GM19351 (cell line): ENCODE measurements around the gene POLN.

Experiments used
- ATAC-seq: cut with Tn5 transposase; IDR thresholded peaks from one replicate; pipeline ENCODE4 v1.9.1; 2021; ENCODE audit warnings: mild to moderate bottlenecking, moderate library complexity; ENCODE audit not compliant: unreplicated experiment

POLN gene

GRCh38 chr4:2089222-2089621 lies 152.7 kb downstream of the POLN start:
- no peak for ATAC-seq

- no peak for ATAC-seq
These were observed 154.8 kb downstream of the POLN start for GRCh38 chr4:2087170-2087569.

DNA sequence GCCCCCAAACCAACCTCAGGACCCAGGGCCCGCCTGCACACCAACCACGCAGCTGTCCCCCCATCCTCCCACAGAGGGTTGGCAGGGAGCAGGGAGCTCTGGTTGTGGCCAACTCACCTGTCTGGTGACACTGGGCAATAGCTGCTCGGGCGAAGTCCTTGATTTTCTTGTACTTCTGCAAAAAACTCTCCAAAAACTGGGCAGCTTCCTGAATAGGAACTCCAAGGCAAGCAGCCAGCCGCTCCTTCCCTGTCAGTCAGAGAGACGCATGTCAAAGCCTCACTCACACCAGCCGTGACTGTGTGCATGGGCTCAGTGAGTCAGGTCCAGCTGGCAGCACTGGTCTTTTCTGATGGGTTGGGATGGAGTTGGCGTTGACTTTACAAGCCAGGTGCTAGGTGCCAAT lies 156.4 kb downstream of the POLN start:
- ATAC-seq = no peak

DNA sequence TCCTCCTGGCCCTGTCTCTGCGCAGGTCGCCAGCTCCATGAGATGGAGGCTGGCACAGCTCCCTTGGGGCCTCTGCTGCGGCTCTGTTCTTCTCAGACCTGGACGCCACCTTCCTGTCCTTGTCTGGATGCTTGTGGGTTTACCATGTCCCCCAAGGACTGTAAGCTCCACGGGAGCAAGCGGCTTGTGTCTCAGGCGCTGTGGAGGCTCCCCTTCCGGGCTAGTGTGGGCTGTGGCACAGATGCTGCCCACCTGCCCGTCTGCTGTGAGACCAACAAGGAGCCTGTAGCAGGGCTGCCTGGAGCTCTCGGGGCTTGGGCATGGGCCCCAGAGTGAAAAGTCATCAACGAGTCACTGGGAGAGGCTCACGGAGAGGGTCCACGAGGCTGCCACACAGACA lies 157.6 kb downstream of the POLN start:
- no peak for ATAC-seq

GRCh38 chr4:2083826-2084160 lies 158.1 kb downstream of the POLN start:
- ATAC-seq = no peak

DNA sequence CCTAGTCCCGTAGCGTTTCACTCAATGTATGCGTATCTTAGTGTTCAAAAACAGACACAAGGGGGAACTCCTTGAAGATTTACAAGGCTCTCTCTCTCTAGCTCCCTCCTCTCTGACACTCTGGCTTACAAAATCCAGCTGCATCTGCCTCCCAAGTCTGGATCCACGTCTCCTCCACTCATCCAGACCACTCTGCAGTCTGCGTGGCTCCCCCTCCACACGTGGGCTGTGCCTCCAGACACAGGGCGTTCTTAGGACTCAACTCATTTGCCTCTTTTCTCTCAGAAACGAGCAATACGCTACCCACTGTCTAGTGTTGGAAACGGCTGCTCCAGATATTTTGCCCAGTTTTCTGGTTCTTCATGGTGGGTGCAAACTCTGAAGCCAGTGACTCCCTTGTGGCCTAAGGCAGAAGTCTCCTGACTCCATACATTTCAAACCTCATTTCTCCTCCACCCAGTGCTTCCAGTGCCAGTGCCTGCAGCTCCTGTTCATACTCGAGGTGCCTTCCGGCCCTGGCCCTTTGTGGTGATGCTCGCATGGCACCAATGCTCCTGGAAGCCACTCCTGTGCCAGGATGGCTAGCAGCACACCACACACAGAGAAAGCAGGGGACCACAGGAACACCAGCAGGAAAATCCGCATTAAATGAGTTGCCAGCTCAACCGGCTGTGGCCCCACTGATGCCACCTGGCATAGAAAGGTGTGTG lies 158.7 kb downstream of the POLN start:
- ATAC-seq = no peak

- ATAC-seq = no peak
These were observed 159.3 kb downstream of the POLN start for GRCh38 chr4:2082627-2083026.

DNA sequence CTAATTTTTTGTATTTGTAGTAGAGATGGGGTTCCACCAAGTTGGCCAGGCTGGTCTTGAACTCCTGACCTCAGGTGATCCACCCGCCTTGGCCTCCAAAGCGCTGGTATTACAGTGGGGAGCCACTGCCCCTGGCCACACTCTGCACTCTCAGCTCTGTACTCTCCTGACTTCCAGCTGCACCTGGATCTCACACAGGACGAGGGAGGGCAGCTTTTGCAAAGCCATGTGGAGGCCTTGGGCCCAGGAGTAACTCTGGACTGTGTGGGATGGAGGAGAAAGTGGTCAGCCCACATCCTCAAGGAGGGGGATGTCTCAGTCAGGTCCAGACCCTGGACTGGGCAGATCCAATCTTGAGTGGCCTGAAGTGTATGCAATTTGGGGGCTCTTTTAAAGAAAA lies 159.8 kb downstream of the POLN start:
- ATAC-seq = no peak

- ATAC-seq = no peak
These were observed 160.4 kb downstream of the POLN start for GRCh38 chr4:2081540-2081939.

DNA sequence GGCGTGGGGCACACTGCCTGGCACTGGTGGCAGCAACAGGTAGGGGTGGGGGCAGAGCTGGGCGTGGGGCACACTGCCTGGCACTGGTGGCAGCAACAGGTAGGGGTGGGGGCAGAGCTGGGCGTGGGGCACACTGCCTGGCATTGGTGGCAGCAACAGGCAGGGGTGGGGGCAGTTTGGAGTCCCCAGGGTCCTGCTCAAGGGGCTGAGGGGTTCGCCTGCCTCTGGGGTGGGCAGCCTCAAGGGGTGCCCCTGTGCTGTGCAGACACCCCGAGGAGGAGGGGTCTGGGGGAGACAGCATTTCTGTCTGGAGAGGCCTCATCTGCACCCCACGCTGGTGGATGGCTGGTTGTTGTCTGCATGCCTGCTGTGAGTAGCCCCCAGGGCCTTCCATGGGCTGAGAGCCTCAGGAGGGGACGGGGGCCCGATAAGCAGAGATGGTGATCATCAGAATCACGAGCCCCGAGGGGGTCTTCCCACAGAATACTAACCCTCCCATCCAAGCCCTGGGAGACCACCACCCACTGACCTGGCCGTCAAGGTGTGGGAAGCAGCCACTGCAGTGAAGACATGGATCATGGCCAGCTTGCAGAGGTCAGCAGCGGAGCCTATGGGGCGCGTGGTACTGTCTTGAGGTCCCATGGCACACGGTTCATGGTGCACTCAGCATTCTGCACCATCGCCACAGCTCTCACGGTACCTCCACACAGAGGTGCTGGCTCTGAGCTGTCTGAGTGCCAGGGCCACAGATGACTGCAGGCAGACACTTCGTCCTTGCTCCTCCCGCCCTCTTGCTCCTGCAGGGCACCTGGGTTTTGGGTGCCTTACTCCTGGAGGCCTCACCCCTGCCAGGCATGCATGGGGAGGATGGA lies 161.3 kb downstream of the POLN start:
- no peak for ATAC-seq

DNA sequence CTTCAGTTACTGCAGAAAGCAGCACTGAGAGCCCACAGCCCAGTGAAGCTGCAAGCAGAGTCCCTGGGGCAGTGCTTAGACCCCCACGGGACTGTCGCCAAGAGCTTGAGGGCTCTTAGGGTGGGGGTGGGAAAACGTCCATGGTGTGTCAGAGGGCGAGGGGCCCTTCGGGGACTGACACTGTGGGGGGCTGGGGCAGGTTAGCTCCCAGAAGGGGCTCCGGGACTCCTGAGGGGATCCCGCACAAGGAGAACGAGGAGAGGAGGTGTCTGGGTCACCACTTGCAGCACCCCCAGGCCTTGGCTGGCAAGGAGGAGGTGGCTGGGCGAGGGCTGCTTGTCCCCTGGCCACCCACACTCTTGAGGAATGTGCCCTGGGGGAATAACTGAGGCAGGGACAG lies 162.0 kb downstream of the POLN start:
- ATAC-seq = no peak

DNA sequence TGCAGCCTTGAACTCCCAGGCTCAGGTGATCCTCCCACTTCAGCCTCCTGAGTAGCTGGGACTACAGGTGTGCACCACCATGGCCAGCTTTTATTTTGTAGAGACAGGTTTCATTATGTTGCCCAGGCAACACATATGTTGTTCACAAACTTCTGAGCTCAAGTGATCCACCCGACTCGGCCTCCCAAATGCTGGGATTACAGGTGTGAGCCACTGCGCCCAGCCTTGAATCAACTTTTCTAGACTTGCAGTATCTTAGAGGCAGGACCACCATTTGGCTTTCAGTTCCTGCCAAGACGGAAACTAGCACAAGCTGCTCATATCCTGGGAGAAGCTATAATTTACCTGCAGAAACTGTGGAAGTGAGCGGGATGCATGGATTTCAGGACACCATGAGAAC lies 162.9 kb downstream of the POLN start:
- ATAC-seq = no peak

- no peak for ATAC-seq
These were observed 163.3 kb downstream of the POLN start for GRCh38 chr4:2078584-2078983.

- peak; percentile 58 for ATAC-seq
These were observed 164.1 kb downstream of the POLN start for GRCh38 chr4:2077537-2078460.

GRCh38 chr4:2076908-2077536 lies 164.9 kb downstream of the POLN start:
- ATAC-seq = no peak

DNA sequence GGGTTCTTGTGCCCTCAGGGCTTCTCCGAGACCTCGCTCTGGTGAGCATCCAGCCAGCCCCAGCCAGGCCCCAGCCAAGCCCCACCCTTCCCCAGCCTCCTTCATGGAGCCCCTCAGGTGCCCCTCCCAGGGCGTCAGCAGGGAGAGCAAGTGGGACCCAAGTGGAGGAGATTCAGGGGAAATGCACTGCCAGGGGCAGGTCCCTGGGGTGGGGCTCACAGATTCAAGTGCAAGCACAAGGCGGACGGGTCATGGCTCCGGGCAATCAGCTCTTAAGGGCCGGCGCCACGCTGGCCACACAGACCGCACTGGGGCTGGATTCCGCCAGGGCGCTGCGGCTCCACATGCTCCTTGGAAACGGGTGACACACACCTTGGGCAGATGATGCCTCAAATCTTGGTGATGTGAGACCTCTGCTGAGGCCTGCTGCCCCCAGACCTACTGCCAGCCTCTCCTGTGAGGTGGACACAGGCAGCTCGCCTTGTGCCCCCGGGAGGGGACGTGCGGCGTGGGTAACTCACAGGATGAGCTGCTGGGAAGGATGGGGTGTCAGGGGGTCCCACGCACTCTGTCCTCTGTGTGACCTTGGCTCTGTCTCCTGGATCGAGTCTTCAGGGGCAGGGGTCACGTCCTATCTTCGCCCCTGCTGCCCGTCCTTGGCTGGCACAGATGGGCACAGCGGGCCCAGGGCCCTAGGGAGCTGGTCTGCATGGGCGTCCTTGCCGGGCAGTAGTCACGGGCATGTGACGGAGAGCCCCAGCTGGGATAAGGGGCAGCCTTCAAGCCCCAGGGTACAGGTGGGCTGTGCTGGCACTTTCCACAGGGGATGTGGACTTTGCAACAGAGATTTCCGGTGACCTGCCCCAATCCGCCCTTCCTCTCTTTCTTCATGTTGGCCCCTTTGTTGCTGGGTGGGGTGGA lies 165.7 kb downstream of the POLN start:
- ATAC-seq = no peak

GRCh38 chr4:2075171-2075986 lies 166.5 kb downstream of the POLN start:
- no peak for ATAC-seq

- ATAC-seq = no peak
These were observed 167.3 kb downstream of the POLN start for GRCh38 chr4:2074588-2074987.
